HG02763 (cell line): ENCODE measurements around the gene CST11.
"Not testable (repeated sequence)": the region's sequence is repeated elsewhere in the genome, so short reads cannot be mapped to it uniquely, and the experiment has no call there.

Source experiments
- ATAC-seq: cut with Tn5 transposase; IDR thresholded peaks from one replicate; pipeline ENCODE4 v1.9.1; 2021; ENCODE audit warnings: mild to moderate bottlenecking, moderate library complexity; ENCODE audit not compliant: unreplicated experiment

CST11 gene

GRCh38 chr20:23452776-23453175 lies at the start of gene CST11:
Gene CST11 (minus strand): TSS chr20:23452876. CDS start chr20:23452811, 65 bp downstream.
- no peak for ATAC-seq

GRCh38 chr20:23501926-23502325 lies 49.2 kb upstream of the CST11 start:
- ATAC-seq: no peak

GRCh38 chr20:23497536-23497935 lies 44.9 kb upstream of the CST11 start:
- ATAC-seq: no peak

GRCh38 chr20:23493172-23493772 lies 40.6 kb upstream of the CST11 start:
- no peak for ATAC-seq

GRCh38 chr20:23492292-23492691 lies 39.6 kb upstream of the CST11 start:
- no peak for ATAC-seq

GRCh38 chr20:23490817-23491216 lies 38.1 kb upstream of the CST11 start, which contains the start of gene CST8:
Gene CST8 (plus strand): TSS chr20:23491117. CDS start chr20:23491668, 551 bp downstream.
- no peak for ATAC-seq

GRCh38 chr20:23488996-23489395 lies 36.3 kb upstream of the CST11 start:
- no peak for ATAC-seq

GRCh38 chr20:23488470-23488869 lies 35.8 kb upstream of the CST11 start:
- ATAC-seq: no peak

GRCh38 chr20:23484081-23484480 lies 31.4 kb upstream of the CST11 start:
- no peak for ATAC-seq

GRCh38 chr20:23482138-23482537 lies 29.5 kb upstream of the CST11 start:
- no peak for ATAC-seq

- ATAC-seq: no peak
These were observed 26.4 kb upstream of the CST11 start for GRCh38 chr20:23479043-23479442.

GRCh38 chr20:23477223-23477622 lies 24.5 kb upstream of the CST11 start:
- no peak for ATAC-seq

GRCh38 chr20:23476015-23476754 lies 23.5 kb upstream of the CST11 start:
- no peak for ATAC-seq

GRCh38 chr20:23475395-23475794 lies 22.7 kb upstream of the CST11 start:
- ATAC-seq: no peak

GRCh38 chr20:23473293-23473692 lies 20.6 kb upstream of the CST11 start:
- not testable (repeated sequence) for ATAC-seq

GRCh38 chr20:23472306-23472705 lies 19.6 kb upstream of the CST11 start:
- not testable (repeated sequence) for ATAC-seq

- ATAC-seq: not testable (repeated sequence)
These were observed 14.3 kb upstream of the CST11 start for GRCh38 chr20:23466961-23467360.

GRCh38 chr20:23461180-23461579 lies 8.5 kb upstream of the CST11 start:
- ATAC-seq: no peak

GRCh38 chr20:23459461-23460150 lies 6.9 kb upstream of the CST11 start:
- ATAC-seq: no peak

GRCh38 chr20:23456873-23457272 lies 4.2 kb upstream of the CST11 start:
- no peak for ATAC-seq

GRCh38 chr20:23456409-23456808 lies 3.7 kb upstream of the CST11 start:
- no peak for ATAC-seq

GRCh38 chr20:23455639-23456038 lies 3.0 kb upstream of the CST11 start:
- no peak for ATAC-seq
